BLaER1 (cell line): ENCODE results near the gene ANXA10.

Source experiments
- H3K27ac ChIP-seq: shearing (Covaris generic); formaldehyde crosslinking; 2 replicates; pipeline ENCODE4 v1.8.1; 2022
- H3K27me3 ChIP-seq: shearing (Covaris generic); formaldehyde crosslinking; 2 replicates; pipeline ENCODE4 v1.8.1; 2022
- H3K36me3 ChIP-seq: shearing (Covaris generic); formaldehyde crosslinking; 2 replicates; pipeline ENCODE4 v1.8.1; 2022
- H3K4me1 ChIP-seq: shearing (Covaris generic); formaldehyde crosslinking; 2 replicates; pipeline ENCODE4 v1.8.1; 2022
- H3K4me2 ChIP-seq: shearing (Covaris generic); formaldehyde crosslinking; 2 replicates; pipeline ENCODE4 v1.8.1; 2022
- H3K4me3 ChIP-seq: shearing (Covaris generic); formaldehyde crosslinking; 2 replicates; pipeline ENCODE4 v1.8.1; 2022
- H3K9ac ChIP-seq: shearing (Covaris generic); formaldehyde crosslinking; 2 replicates; pipeline ENCODE4 v1.8.1; 2022
- H3K9me3 ChIP-seq: shearing (Covaris generic); formaldehyde crosslinking; 2 replicates; pipeline ENCODE4 v1.8.1; 2022
- H4K20me1 ChIP-seq: shearing (Covaris generic); formaldehyde crosslinking; 2 replicates; pipeline ENCODE4 v1.8.1; 2022
- Cebpa-rat ChIP-seq: shearing (Covaris generic); IDR thresholded peaks from 2 replicates; pipeline ENCODE4 v1.8.1; 2022

ANXA10 gene

DNA sequence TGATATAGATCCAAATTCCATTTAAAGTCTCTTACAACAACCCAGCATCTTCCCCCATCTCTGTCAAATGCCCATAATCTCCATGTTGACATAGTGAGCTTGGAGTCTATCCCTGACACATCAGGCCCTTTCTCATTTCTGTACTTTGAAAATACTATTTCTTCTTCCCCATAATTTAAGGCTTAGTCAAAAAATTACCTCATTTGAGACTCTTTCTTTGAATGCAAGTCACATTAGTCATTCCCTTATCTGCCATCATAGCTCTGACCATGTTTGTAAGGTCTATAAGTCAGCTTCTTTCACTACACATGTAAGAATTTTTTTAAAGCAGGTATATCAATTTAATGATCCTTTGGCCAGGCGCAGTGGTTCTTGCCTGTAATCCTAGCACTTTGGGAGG lies 126.3 kb downstream of the ANXA10 start:
- Histone ChIP-seq H3K4me2 (no peak overlapping the region), H3K9me3 (no peaks in the 10 kb centered on the region), H3K4me1 (no peaks in the 10 kb centered on the region), H3K9ac (no peak overlapping the region), H4K20me1 (no peaks in the 10 kb centered on the region), H3K27me3 (no peaks in the 10 kb centered on the region), H3K4me3 (no peak overlapping the region), H3K36me3 (no peaks in the 10 kb centered on the region), H3K27ac (no peak overlapping the region)
- TF ChIP-seq Cebpa-rat = no peak

- Histone ChIP-seq H3K4me2 (no peak overlapping the region), H3K36me3 (no peaks in the 10 kb centered on the region), H3K27me3 (no peaks in the 10 kb centered on the region), H3K4me1 (no peaks in the 10 kb centered on the region), H3K4me3 (no peak overlapping the region), H4K20me1 (no peaks in the 10 kb centered on the region), H3K27ac (no peak overlapping the region), H3K9me3 (no peaks in the 10 kb centered on the region), H3K9ac (no peak overlapping the region)
- TF ChIP-seq Cebpa-rat = no peak
Measured at GRCh38 chr4:168220893-168221292, 128.6 kb downstream of the ANXA10 start.

DNA sequence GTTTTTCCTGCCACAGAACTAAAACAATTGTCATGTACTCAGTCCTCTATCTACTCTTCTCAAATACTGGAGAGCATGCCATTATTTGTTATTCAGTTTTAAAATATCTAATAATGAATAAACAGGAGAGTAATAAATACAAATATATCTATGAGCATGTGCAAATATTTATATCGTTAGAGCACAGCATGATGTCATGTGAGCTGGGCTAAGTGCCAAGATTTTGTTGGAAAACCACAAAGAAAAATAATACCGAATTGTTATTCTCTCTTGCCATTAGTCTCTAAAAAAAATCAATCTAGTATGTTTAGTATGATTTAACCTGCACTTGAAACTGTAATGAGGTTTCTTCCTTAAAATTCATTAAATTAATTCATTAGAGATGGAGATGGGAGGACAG lies 129.0 kb downstream of the ANXA10 start:
- Histone ChIP-seq H3K36me3 (no peaks in the 10 kb centered on the region), H3K4me3 (no peak overlapping the region), H3K4me2 (no peak overlapping the region), H3K27me3 (no peaks in the 10 kb centered on the region), H3K27ac (no peak overlapping the region), H4K20me1 (no peaks in the 10 kb centered on the region), H3K9ac (no peak overlapping the region), H3K9me3 (no peaks in the 10 kb centered on the region), H3K4me1 (no peaks in the 10 kb centered on the region)
- TF ChIP-seq Cebpa-rat = no peak
